ENCODE measurements around the gene PRR12.
A peak's percentile ranks its signal among the peaks of the same experiment; 100 is the strongest.

Gene PRR12

DNA sequence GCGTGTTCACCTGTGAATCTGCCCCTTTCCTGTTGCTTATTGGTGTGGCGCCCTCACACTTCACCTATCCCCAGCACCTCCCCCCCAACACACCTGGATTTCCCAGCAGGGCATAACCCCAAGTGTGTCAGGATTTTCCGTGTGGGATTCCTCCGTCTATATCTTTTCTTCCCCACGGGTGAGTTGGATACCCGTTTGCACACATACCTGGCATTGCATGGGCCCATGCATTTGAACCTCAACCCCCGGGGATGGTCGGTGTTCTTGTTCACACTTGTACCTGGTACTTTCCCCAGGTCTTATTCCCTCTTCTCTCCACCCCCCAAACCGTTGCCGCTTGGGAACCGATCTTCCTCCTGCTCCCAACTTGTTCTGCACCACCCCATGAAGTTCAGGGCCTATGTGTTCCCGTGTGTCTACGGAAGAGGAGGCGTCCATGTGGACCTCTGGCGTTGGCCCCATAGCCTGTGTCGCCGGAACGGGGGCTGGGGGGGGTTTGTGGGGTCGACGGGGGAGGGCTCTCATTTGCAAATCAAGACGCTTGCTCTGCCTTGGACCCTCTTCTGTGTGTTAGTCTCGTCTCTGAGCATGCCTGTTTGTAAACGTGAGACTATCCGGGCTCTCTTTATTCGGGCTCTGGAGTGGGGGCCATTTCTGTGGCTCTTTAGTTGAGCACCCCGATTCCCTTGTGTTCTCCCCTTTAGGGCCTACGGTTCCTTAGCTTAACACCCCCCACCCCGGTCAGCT, 1.7 kb downstream of the PRR12 start:
- no peak for DNase-seq (ENCODE audit: low read depth, low spot score)

DNA sequence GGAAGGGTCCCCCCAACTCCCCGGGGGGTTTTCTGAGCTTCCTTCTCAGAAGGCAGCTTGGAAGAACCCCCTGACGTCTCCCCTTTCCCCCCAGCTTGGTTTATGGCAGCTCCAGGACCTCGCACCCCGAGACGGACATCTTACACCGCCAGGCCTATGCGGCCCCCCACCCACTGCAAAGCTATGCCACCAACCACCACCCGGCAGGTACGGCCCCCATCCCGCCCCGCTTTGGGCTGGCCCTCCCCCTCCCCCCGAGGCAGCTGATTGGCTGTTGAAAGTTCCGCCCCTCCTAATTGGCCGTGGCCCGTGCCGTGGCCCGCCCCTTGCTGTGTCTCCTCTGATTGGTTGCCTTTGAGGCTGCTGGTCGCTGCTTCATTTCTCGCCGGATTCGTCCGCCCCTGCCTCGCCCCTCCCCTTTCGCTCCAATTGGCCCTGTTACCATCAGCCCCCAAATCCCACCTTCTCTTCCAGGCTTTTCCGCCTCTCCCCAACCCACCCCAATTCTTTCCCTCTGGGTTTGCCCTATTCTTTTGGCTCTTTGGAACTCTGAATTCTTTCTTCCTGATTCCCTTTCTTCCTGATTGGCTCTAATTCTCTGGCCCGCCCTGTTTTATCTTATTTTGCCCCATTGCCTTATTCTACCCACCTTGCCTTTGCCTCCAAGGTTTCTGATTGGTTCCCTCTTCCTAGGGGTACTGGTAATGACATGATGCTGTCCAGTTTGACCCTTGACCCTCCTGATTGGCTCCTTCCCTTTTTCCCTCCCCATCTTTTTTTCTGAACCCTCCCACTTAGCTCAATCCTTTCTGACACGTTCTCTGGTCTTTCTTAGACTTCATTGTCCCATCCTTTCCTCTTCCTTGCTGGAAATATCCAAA, 2.5 kb downstream of the PRR12 start:
- DNase-seq (ENCODE audit: low read depth, low spot score), result peak; percentile 85

DNA sequence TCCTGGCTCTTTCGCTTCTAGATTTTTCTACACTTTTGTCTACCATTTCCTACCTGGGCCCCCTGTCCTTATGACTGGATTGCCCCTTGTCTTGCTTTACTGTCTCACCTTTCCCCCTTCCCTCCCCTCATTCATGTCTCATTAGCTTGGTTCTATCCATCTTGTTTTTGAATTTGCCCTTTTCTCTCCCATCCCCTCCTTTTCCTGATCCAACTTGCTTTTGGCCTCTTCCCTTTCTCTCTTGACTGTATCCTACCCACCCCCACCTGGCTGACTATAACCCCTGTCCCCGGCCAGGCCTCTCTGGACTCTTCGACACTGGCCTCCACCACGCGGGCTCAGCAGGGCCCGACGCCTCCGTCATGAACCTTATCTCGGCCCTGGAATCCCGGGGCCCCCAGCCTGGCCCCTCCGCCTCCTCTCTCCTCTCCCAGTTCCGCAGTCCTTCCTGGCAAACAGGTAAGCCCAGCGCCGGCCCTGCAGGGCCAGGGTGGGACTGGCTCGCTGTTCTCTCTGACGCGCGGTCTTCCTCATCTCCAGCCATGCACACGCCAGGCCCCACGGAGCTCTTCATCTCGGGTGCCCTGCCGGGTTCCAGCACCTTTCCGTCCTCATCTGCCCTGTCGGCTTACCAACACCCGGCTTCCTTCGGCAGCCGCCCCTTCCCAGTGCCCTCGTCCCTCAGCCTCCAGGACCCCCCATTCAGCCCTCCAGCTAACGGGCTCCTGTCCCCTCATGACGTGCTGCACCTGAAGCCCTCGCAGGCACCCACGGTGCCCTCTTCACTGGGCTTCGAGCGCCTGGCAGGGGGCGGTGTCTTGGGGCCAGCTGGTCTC, 3.4 kb downstream of the PRR12 start:
- no peak for DNase-seq (ENCODE audit: low read depth, low spot score)

DNA sequence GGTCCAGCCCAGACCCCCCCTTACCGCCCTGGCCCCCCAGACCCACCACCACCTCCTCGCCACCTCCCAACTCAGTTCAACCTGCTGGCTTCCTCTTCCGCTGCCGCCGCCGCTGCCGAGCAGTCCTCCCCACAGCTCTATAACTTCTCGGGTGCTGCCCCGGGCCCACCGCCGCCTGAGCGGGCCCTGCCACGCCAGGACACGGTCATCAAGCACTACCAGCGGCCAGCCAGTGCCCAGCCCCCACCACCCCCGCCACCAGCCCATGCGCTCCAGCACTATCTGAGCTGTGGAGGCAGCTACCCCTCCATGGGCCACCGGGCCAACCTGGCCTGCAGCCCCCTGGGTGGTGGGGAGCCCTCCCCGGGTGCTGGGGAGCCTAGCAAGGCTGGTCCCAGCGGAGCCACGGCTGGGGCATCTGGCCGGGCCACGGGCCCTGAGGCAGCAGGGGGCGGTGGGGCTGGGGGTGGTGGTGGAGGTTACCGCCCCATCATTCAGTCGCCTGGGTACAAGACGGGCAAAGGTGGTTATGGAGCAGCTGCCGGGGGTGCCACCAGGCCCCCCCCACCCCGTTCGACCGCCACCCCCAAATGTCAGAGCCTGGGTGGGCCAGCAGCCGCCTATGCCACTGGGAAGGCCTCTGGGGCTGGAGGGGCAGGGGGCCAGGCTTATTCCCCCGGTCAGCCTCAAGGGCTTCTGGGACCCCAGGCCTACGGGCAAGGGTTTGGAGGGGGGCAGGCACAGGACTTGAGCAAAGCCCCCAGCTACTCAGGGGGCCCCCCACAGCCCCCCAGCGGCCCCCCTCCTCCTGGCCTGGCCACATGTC, 4.2 kb downstream of the PRR12 start:
- no peak for DNase-seq (ENCODE audit: low read depth, low spot score)

DNA sequence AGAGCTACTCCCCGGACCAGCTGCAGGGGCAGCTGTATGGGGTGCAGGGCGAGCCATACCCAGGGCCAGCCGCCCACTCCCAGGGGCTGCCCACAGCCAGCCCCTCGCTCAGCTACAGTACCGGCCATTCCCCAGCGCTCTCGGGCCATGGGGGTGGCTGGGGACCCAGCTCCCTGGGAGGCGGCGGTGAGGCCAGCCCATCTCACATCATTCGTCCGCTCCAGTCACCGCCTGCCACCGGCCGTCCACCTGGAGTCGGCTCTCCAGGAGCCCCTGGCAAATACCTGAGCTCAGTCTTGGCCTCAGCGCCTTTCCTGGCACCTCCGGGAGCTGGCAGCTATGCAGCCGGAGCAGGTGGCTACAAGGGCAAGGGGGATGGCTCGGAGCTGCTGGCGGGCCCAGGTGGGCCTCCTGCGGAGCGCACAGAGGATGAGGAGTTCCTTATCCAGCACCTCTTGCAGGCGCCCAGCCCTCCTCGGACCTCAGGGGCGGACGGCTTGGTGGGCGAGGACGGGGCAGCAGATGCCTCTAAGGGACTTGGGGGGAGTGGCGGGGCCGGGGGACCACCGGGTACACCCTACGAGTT, 4.9 kb downstream of the PRR12 start:
- DNase-seq (ENCODE audit: low read depth, low spot score), result no peak

DNA sequence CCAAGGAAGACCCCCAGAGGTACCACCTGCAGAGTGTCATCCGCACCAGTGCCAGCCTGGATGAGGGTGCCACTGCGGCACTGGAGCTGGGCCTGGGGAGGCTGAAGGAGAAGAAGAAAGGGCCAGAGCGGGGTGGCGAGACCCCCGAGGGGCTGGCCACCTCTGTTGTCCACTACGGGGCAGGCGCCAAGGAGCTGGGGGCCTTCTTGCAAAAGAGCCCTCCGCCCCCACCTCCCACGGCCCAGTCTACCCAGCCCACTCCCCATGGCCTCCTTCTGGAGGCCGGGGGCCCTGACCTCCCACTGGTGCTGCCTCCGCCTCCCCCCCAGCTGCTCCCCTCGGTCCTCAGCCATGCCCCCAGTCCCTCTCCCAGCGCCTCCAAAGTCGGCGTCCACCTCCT, 5.4 kb downstream of the PRR12 start:
- DNase-seq (ENCODE audit: low read depth, low spot score), result no peak

DNA sequence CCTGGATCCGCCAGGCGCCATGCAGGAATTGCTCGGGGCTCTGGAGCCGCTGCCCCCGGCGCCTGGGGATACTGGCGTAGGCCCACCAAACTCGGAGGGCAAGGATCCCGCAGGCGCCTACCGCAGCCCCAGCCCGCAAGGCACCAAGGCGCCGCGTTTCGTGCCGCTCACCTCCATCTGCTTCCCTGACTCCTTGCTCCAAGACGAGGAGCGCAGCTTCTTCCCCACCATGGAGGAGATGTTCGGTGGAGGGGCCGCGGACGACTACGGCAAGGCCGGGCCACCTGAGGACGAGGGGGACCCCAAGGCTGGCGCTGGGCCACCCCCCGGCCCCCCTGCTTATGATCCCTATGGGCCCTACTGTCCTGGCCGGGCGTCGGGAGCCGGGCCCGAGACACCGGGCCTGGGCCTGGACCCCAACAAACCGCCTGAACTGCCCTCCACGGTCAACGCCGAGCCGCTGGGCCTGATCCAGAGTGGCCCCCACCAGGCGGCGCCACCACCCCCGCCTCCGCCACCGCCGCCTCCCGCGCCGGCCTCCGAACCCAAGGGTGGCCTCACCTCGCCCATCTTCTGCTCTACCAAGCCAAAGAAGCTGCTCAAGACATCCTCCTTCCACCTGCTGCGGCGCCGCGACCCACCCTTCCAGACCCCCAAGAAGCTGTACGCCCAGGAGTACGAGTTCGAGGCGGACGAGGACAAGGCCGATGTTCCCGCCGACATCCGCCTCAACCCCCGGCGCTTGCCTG, 6.1 kb downstream of the PRR12 start:
- no peak for DNase-seq (ENCODE audit: low read depth, low spot score)

DNA sequence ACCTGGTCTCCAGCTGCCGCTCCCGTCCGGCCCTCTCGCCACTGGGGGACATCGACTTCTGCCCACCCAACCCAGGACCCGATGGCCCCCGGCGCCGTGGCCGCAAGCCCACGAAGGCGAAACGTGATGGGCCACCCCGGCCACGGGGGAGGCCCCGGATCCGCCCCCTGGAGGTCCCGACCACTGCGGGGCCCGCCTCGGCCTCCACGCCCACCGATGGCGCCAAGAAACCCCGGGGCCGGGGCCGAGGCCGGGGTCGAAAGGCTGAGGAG, 6.7 kb downstream of the PRR12 start:
- no peak for DNase-seq (ENCODE audit: low read depth, low spot score)

DNA sequence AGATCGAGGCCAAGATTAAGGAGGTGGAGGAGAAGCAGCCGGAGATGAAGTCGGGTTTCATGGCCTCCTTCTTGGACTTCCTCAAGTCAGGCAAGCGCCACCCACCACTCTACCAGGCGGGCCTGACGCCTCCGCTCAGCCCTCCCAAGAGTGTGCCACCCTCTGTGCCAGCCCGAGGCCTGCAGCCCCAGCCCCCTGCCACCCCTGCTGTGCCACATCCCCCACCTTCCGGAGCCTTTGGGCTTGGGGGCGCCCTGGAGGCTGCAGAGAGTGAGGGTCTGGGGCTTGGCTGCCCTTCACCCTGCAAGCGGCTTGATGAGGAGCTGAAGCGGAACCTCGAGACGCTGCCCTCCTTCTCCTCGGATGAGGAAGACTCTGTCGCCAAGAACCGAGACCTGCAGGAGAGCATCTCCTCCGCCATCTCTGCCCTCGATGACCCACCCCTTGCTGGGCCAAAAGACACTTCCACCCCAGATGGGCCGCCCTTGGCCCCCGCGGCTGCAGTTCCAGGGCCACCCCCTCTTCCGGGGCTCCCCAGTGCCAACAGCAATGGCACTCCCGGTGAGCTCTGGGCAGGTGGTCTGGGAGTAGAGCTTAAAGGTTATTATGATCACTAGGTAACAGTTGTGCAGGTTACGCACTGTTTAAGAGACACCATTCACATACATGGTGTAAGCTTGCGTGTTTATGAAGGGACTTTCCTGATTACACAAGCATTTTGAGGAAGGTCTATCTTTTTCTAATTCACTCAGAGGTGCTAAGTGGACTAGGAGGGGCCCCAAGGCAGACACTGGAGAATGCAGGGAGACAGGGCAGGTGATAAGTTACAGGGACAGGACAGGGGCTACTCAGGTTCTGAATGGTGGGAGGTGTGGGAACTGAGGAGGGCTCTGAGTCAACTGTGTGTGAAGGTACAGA, 8.7 kb downstream of the PRR12 start:
- no peak for DNase-seq (ENCODE audit: low read depth, low spot score)

DNA sequence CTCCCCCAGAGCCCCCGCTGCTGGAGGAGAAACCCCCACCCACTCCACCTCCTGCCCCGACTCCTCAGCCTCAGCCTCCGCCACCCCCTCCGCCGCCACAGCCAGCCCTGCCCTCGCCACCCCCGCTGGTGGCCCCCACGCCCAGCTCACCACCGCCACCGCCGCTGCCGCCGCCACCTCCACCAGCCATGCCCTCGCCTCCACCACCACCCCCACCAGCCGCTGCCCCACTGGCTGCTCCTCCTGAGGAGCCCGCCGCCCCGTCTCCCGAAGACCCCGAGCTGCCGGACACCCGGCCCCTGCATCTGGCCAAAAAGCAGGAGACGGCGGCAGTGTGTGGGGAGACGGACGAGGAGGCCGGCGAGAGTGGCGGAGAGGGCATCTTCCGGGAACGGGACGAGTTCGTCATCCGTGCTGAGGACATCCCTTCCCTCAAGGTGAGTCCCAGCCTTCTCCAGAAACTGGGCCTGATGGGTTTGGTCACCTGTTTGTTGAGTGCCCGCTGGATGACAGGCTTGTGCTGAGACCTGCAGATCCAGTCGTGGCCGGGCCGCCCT, 10.6 kb downstream of the PRR12 start:
- DNase-seq (ENCODE audit: low read depth, low spot score), result no peak

DNA sequence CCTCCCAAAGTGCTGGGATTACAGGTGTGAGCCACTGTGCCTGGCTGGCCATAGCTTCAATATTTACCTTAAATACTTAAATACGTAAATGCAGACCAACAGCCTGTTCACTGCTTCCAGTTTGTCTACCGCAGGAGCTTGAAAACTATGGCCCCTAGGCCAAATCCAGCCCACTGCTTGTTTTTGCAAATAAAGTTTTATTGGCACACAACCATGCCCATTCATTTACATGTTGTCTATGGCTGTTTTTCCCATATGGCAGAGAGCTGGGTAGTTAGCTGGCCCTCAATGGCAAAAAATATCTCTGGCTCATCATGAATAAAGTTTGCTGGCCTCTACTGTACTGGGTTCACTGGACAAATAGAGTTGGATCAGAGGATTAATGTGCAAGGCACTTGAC, 11.8 kb downstream of the PRR12 start:
- no peak for DNase-seq (ENCODE audit: low read depth, low spot score)

DNA sequence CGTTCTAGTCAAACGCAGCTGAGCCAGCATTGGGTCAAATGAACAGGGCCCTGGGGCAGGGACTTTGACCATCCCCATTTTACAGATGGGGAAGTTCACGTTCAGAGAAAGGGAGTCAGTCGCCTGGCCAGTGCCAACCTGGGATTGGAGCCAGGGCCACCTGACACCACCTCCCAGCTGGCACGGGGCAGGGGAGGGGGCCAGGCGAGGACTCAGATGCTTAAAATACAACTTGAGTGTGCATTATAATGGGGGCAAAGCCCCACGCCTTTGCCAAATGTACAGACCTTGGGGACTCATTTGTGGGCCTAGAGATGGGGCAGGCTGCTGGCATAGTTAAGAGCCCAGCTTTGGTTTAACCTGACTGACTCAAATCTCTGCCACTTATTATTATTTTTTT, 14.6 kb downstream of the PRR12 start:
- DNase-seq (ENCODE audit: low read depth, low spot score), result no peak

DNA sequence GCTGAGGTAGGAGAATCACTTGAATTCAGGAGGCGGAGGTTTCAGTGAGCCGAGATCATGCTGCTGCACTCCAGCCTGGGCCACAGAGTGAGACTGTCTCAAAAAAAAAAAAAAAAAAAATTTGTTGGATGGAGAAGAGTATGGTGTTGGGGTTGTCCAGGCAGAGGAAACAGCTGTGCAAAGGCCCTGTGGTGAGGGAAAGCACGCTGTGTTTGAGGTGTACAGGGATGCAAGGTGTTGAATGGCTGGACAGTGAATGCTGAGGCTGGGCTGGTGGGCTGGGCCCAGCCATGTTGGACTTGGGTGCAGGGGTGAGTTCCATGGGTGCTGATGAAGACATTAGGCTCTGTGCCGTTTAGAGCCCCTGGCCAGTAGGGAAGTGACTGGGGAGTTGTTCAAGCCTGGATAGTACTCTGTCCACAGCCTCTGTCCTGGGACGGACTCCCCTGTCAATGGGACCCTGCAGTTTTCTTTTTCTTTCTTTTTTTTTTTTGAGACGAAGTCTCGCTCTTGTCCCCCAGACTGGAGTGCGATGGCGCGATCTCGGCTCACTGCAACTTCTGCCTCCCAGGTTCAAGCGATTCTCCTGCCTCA, 18.6 kb downstream of the PRR12 start:
- no peak for DNase-seq (ENCODE audit: low read depth, low spot score)

DNA sequence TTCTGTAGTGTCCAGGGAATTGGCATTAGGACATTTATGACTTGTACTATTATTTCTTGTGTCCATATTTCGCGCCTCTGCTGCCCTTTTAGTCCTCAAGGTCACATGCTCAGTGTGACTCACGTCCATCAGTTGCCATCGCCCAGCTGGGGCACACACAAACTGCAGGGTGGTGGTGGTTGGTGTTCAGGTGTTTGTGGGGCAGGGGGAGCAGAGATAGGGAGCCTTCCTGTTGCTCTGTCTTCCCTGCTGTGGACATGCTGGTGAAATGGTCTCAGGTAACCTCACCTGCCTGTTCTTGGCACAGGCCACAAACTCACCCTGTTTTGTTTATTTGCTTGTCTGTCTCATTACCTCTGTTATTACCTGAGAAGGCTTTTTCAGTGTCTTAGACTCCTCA, 22.4 kb downstream of the PRR12 start:
- DNase-seq (ENCODE audit: low read depth, low spot score), result no peak

DNA sequence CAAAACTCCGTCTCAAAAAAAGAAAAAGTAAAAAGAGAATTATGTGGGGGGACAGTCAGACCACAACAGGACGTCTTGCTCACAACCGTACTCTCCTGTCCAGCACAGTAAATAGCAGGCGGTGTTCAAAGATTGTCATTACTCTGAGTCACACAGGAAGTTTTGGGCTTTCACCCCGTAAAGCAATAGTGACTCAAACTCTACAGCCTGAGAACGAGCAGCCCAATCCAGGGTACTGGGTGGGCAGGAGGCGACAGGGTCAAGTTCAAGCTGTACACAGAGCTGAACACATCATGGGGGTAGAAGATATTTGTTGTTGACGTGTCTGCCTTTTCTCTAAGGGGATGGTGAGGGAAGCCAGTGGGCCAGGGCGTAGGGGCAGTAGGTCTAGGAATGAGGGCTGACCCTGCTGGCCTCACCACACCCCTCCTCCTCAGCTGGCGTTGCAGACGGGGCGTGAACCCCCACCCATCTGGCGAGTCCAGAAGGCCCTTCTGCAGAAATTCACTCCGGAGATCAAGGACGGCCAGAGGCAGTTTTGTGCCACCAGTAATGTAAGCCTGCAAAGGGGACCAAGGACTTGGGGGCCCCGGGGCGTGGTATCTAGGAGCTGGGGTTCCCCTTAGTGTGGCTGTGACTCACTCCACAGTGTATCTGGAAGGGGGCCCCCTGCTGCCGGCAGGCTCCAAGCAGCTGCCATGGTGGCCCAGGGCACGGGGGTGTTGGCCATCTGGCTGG, 23.3 kb downstream of the PRR12 start:
- DNase-seq (ENCODE audit: low read depth, low spot score), result no peak

DNA sequence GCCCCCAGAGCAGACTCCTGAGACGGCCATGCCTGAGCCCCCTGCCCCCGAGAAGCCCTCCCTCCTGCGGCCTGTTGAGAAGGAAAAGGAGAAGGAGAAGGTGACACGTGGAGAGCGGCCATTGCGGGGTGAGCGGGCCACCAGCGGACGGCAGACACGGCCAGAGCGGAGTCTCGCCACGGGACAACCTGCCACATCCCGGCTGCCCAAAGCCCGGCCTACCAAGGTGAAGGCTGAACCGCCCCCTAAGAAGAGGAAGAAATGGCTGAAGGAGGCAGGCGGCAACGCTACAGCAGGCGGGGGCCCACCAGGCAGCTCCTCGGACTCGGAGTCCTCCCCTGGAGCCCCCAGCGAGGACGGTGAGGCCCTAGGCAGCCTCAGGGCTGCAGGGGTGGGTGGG, 24.9 kb downstream of the PRR12 start:
- no peak for DNase-seq (ENCODE audit: low read depth, low spot score)

DNA sequence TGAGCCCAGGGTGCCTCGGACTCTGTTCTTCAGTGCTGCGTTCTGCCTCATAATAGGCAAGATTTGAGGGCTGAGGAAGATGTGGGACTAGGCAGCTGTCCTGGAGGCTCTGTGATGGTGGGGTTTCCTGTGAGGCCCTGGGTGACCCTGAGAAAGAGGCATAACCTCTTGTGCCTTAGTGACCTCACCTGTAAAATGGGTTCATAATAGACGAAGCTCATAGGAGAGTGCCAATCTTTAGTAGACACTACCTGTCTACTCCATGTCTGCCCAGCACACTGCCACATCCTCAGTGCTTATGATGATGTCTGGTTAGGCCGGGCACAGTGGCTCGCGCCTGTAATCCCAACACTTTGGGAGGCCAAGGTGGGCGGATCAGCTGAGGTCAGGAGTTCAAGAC, 25.6 kb downstream of the PRR12 start:
- DNase-seq (ENCODE audit: low read depth, low spot score), result no peak

DNA sequence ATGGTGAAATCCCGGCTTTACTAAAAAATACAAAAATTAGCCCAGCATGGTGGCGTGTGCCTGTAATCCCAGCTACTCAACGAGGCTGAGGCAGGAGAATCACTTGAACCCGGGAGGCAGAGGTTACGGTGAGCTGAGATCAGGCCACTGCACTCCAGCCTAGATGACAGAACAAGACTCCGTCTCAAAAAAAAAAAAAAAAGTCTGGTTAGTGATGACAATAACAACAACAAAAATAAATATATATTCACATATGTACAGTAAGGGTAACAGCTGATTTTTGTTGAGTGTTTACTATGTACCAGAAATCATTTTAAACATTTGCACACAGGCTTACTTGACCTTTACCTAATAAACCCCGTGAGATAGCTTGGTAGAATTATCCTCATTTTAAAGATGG, 26.0 kb downstream of the PRR12 start:
- no peak for DNase-seq (ENCODE audit: low read depth, low spot score)
